HG03066 (cell line): ENCODE results near the gene USP44.
"Not testable (repeated sequence)": the region's sequence is repeated elsewhere in the genome, so short reads cannot be mapped to it uniquely, and the experiment has no call there.

Experiments used
- ATAC-seq: cut with Tn5 transposase; IDR thresholded peaks from one replicate; pipeline ENCODE4 v1.9.1; 2021; ENCODE audit warnings: low read depth; ENCODE audit not compliant: unreplicated experiment

USP44 gene

GRCh38 chr12:95513599-95513998, 37.7 kb downstream of the USP44 start:
- no peak for ATAC-seq

- no peak for ATAC-seq
These were observed 39.3 kb downstream of the USP44 start for GRCh38 chr12:95511977-95512376.

GRCh38 chr12:95509300-95509699, 42.0 kb downstream of the USP44 start:
- no peak for ATAC-seq

- no peak for ATAC-seq
These were observed 44.4 kb downstream of the USP44 start for GRCh38 chr12:95506707-95507523.

- no peak for ATAC-seq
These were observed 46.2 kb downstream of the USP44 start for GRCh38 chr12:95505039-95505438.

- no peak for ATAC-seq
These were observed 47.1 kb downstream of the USP44 start for GRCh38 chr12:95504140-95504539.

- ATAC-seq: no peak
These were observed 51.5 kb downstream of the USP44 start for GRCh38 chr12:95499772-95500171.

GRCh38 chr12:95498968-95499367, 52.3 kb downstream of the USP44 start:
- ATAC-seq: no peak

GRCh38 chr12:95497031-95497430, 54.2 kb downstream of the USP44 start:
- ATAC-seq: no peak

GRCh38 chr12:95495433-95495832, 55.8 kb downstream of the USP44 start:
- no peak for ATAC-seq

- ATAC-seq: no peak
These were observed 56.4 kb downstream of the USP44 start for GRCh38 chr12:95494888-95495287.

- ATAC-seq: no peak
These were observed 58.8 kb downstream of the USP44 start for GRCh38 chr12:95492462-95492861.

GRCh38 chr12:95487024-95487423, 64.3 kb downstream of the USP44 start:
- no peak for ATAC-seq

GRCh38 chr12:95484524-95484923, 66.8 kb downstream of the USP44 start:
- no peak for ATAC-seq

GRCh38 chr12:95482564-95482963, 68.7 kb downstream of the USP44 start:
- not testable (repeated sequence) for ATAC-seq

GRCh38 chr12:95481888-95482287, 69.4 kb downstream of the USP44 start:
- ATAC-seq: no peak

- ATAC-seq: no peak
These were observed 70.2 kb downstream of the USP44 start for GRCh38 chr12:95481072-95481471.

GRCh38 chr12:95480230-95480629, 71.0 kb downstream of the USP44 start:
- ATAC-seq: no peak

- ATAC-seq: no peak
These were observed 76.7 kb downstream of the USP44 start for GRCh38 chr12:95474660-95474958.

- peak; percentile 95 for ATAC-seq
These were observed 77.2 kb downstream of the USP44 start, which contains the start of gene METAP2 for GRCh38 chr12:95473884-95474659. METAP2 (plus strand) TSS chr12:95474152; CDS start chr12:95474180, 28 bp downstream.

GRCh38 chr12:95473231-95473883, 77.9 kb downstream of the USP44 start:
- ATAC-seq: peak; percentile 38
